Caco-2 (cell line): ENCODE data around the gene APP. TPM values are rescaled to one million over a fixed set of nuclear protein-coding genes. Genes with fewer than 3 reads are reported as not detected.

Experiments
- BruUV-seq: library from RNA; stranded (reverse); fragments of 400-500 nt; replicated peaks from 2 replicates; lab custom pipeline; 2021; lab: Mats Ljungman, UMichigan
- CTCF ChIA-PET: fragments of 300-600 bp; sonication (Branson Sonifier 250); formaldehyde crosslinking; loops from one replicate; lab custom pipeline; 2022; ENCODE audit warnings: antibody characterized with exemption; lab: Charles Lee
- POLR2A ChIA-PET: fragments of 300-600 bp; sonication (Branson Sonifier 250); formaldehyde crosslinking; loops from one replicate; lab custom pipeline; 2022; ENCODE audit warnings: antibody characterized with exemption; lab: Charles Lee
- DNase-seq, 2 experiments: peaks; one replicate each; pipeline versions ENCODE4 v3.0.0 to v3.0.0-alpha.2; 2020 to 2022
- H3K27me3 ChIP-seq: replicated peaks from 2 replicates; pipeline ENCODE4 v1.6.0; 2011; ENCODE audit warnings: low read length; ENCODE audit not compliant: control insufficient read depth, insufficient read depth
- H3K36me3 ChIP-seq: 2 replicates; pipeline ENCODE4 v1.5.1; 2011; ENCODE audit warnings: low read length; ENCODE audit not compliant: control insufficient read depth, insufficient read depth
- H3K4me1 ChIP-seq: fragments of 250-450 bp; sonication (Bioruptor Pico); 2 replicates; pipeline ENCODE4 v1.5.1; 2020; ENCODE audit warnings: mild to moderate bottlenecking
- H3K4me3 ChIP-seq: 2 replicates; pipeline ENCODE4 v1.5.1; 2011; ENCODE audit warnings: low read depth, mild to moderate bottlenecking, control low read depth, low read length
- H3K9me3 ChIP-seq: fragments of 250-450 bp; sonication (Bioruptor Pico); 2 replicates; pipeline ENCODE4 v1.5.1; 2020; ENCODE audit warnings: mild to moderate bottlenecking, moderate library complexity
- H3K27ac Mint-ChIP-seq: one replicate; pipeline ENCODE4 v1.8.0; 2022; ENCODE audit warnings: mixed read lengths; ENCODE audit not compliant: unreplicated experiment
- H3K27me3 Mint-ChIP-seq: one replicate; pipeline ENCODE4 v1.8.0; 2022; ENCODE audit warnings: mixed read lengths; ENCODE audit not compliant: insufficient read depth, unreplicated experiment
- H3K36me3 Mint-ChIP-seq: one replicate; pipeline ENCODE4 v1.8.0; 2022; ENCODE audit warnings: mild to moderate bottlenecking, mixed read lengths; ENCODE audit not compliant: insufficient read depth, unreplicated experiment
- H3K4me1 Mint-ChIP-seq: one replicate; pipeline ENCODE4 v1.8.0; 2022; ENCODE audit warnings: low read depth, mixed read lengths; ENCODE audit not compliant: unreplicated experiment
- H3K4me3 Mint-ChIP-seq: one replicate; pipeline ENCODE4 v1.8.0; 2022; ENCODE audit warnings: mild to moderate bottlenecking, moderate library complexity, mixed read lengths; ENCODE audit not compliant: unreplicated experiment
- H3K9me3 Mint-ChIP-seq: one replicate; pipeline ENCODE4 v1.8.0; 2022; ENCODE audit warnings: mixed read lengths; ENCODE audit not compliant: unreplicated experiment
- intact Hi-C: fragments of 100-400 bp; cut with micrococcal nuclease; formaldehyde crosslinking; loops from one replicate; pipeline ENCODE4 v1.10.0; 2022; ENCODE audit not compliant: unreplicated experiment
- total RNA-seq: library from RNA; stranded (reverse); gene quantifications from 2 replicates; pipeline ENCODE4 v1.2.3, GENCODE V29; 2022
- TF ChIP-seq, protein P1 (sequence below), 2 experiments: fragments of 200-600 bp in 1 of 2; IDR thresholded peaks; 1 replicate in 1 of 2; 2 replicates in 1 of 2; pipeline versions ENCODE4 v1.5.1 to v1.8.0; 2011 to 2022; ENCODE audit warnings: antibody characterized with exemption in 1 of 2, control low read depth in 1 of 2, inconsistent platforms in 1 of 2, low read depth in 1 of 2, low read length in 1 of 2, mild to moderate bottlenecking in 1 of 2, moderate library complexity in 1 of 2; ENCODE audit not compliant: insufficient read depth in 1 of 2, severe bottlenecking in 1 of 2, unreplicated experiment in 1 of 2

Gene APP
- total RNA-seq, 1 experiment from 2014 or later: 331 TPM

DNA sequence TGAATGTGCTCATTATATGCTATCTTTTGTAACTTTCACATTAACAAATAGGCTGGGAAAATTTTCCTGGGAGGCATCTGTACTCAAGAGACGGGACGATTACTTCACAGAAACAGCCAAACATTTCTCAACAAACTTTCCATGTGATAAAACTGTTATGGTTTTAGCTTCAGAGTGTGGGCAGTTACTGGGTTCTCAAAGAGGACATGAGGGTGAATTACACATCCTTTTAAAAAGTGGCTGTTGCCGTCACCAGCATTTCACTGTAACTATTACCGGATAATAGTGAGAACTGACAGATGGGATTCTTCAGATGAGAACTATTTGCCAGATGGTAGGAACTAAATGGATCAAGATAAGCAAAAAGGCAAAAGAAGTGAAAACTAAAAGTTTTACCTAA, 109.1 kb downstream of the APP start:
- Histone ChIP-seq H3K4me1 (no peaks in the 10 kb centered on the region), H3K36me3 (no peaks in the 10 kb centered on the region), H3K4me3 (no peak overlapping the region), H3K27me3 (no peaks in the 10 kb centered on the region), H3K9me3 (no peaks in the 10 kb centered on the region)
- H3K36me3 Mint-ChIP-seq: no peaks in the 10 kb centered on the region
- no peak overlapping the region for H3K4me3 Mint-ChIP-seq
- POLR2A ChIA-PET: no interaction called here
- H3K4me1 Mint-ChIP-seq: peaks cover 4% of the 10 kb centered on the region
- CTCF ChIA-PET: no interaction called here
- BruUV-seq: no TSS peak
- intact Hi-C loops: no loop called here
- TF ChIP-seq, protein P1, sequence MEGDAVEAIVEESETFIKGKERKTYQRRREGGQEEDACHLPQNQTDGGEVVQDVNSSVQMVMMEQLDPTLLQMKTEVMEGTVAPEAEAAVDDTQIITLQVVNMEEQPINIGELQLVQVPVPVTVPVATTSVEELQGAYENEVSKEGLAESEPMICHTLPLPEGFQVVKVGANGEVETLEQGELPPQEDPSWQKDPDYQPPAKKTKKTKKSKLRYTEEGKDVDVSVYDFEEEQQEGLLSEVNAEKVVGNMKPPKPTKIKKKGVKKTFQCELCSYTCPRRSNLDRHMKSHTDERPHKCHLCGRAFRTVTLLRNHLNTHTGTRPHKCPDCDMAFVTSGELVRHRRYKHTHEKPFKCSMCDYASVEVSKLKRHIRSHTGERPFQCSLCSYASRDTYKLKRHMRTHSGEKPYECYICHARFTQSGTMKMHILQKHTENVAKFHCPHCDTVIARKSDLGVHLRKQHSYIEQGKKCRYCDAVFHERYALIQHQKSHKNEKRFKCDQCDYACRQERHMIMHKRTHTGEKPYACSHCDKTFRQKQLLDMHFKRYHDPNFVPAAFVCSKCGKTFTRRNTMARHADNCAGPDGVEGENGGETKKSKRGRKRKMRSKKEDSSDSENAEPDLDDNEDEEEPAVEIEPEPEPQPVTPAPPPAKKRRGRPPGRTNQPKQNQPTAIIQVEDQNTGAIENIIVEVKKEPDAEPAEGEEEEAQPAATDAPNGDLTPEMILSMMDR (IDR thresholded peaks at IDR 0.05; ENCODE audit: insufficient read depth in 1 of 2, low read depth in 1 of 2, low read length in 1 of 2, severe bottlenecking in 1 of 2, unreplicated experiment in 1 of 2): no peak
- H3K9me3 Mint-ChIP-seq: no peaks in the 10 kb centered on the region
- H3K27me3 Mint-ChIP-seq: no peaks in the 10 kb centered on the region
- no peak overlapping the region for H3K27ac Mint-ChIP-seq
- DNase-seq: no peak

DNA sequence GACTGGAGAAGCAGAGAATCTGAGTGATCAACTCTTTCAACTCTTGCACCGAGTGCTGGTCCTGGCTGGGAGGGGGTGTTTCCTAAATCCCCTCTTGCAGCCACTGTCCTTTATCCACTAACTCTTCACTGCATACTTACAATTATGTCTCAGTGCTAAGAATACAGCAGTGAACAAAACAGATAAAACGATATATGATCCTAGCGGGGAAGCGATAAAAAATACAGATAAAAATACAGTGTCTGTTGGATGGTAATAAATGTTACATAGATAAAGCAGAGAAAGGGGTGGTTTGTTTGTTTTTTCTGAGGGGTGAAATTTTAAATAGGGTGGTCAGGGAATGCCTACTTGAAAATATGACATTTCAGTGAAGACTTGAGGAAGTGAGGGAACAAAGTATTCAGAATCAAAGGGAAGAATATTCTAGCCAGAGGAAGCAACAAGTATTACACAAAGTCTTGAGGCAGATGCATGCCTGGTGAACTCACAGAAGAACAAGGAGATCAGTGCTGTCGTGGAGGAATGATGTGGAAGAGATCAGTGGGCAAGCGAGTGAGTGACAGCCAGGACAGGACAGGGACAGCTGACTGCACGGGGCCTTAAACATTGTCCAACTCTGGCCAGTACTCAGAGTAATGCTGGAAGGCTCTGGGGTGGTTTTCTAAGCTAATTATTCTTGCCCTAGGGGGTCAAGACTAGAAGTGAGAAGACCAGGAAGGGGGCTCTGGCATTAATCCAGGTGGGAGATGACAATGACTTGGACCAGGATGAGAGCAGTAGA, 110.0 kb downstream of the APP start:
- DNase-seq: no peak
- CTCF ChIA-PET: no interaction called here
- H3K27ac Mint-ChIP-seq: no peak overlapping the region
- no peaks in the 10 kb centered on the region for H3K9me3 Mint-ChIP-seq
- no peak overlapping the region for H3K4me3 ChIP-seq
- no peaks in the 10 kb centered on the region for H3K36me3 Mint-ChIP-seq
- no peaks in the 10 kb centered on the region for H3K9me3 ChIP-seq
- H3K4me3 Mint-ChIP-seq: no peak overlapping the region
- POLR2A ChIA-PET: no interaction called here
- H3K27me3 Mint-ChIP-seq: no peaks in the 10 kb centered on the region
- TF ChIP-seq, protein P1 (IDR thresholded peaks at IDR 0.05; ENCODE audit: insufficient read depth in 1 of 2, low read depth in 1 of 2, low read length in 1 of 2, severe bottlenecking in 1 of 2, unreplicated experiment in 1 of 2): no peak
- peaks cover 4% of the 10 kb centered on the region for H3K4me1 Mint-ChIP-seq
- no peaks in the 10 kb centered on the region for H3K27me3 ChIP-seq
- H3K36me3 ChIP-seq: no peaks in the 10 kb centered on the region
- no TSS peak for BruUV-seq
- intact Hi-C loops: no loop called here
- no peaks in the 10 kb centered on the region for H3K4me1 ChIP-seq

DNA sequence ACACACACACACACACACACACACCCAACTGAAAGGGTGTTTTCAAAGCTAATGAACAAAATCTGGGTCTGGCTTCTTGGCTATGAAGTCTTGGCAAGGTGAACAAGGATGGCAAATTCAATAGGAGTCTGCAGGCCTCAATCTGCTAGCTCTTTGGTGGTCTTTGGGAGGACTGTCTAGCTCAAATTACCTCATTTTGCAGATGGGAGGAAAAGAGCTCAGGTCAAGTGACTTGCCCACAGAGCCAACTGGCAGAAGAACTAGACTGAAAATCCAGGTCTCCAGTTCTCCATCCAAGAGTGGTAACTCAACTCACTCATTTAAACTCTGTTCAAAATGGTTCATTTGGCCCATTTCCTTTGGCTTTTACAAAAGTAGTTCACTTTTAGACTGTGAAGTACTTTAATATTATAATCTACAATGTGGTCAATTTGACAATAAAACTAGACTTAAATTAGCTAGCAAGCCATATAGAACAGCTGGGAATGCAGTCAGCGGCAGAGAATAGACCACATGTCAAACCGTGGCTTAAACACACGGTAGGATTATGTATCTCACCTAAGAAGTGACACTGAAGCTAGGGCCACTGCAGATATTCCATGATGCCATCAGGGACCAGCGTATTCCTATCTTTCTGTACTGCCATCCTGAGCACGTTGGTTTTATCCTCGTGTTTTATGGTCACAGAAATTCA, 112.9 kb downstream of the APP start:
- Mint-ChIP-seq H3K9me3 (no peaks in the 10 kb centered on the region), H3K36me3 (no peaks in the 10 kb centered on the region), H3K27ac (no peak overlapping the region), H3K27me3 (no peaks in the 10 kb centered on the region), H3K4me3 (no peak overlapping the region), H3K4me1 (peaks cover 4% of the 10 kb centered on the region)
- CTCF ChIA-PET: no interaction called here
- no peaks in the 10 kb centered on the region for H3K4me1 ChIP-seq
- no peak for DNase-seq
- no TSS peak for BruUV-seq
- no peaks in the 10 kb centered on the region for H3K27me3 ChIP-seq
- POLR2A ChIA-PET: no interaction called here
- H3K36me3 ChIP-seq: no peaks in the 10 kb centered on the region
- H3K9me3 ChIP-seq: no peaks in the 10 kb centered on the region
- TF ChIP-seq, protein P1 (IDR thresholded peaks at IDR 0.05; ENCODE audit: insufficient read depth in 1 of 2, low read depth in 1 of 2, low read length in 1 of 2, severe bottlenecking in 1 of 2, unreplicated experiment in 1 of 2): no peak
- no peak overlapping the region for H3K4me3 ChIP-seq
- intact Hi-C loops: no loop called here
